Right lobe of liver (tissue), 6 donors: ENCODE measurements around the gene TMEM200B. TPM values are rescaled to one million over a fixed set of nuclear protein-coding genes. Genes with fewer than 3 reads are reported as not detected.
A peak's percentile ranks its signal among the peaks of the same experiment; 100 is the strongest.
"Not testable (repeated sequence)": the region's sequence is repeated elsewhere in the genome, so short reads cannot be mapped to it uniquely, and the experiment has no call there.

Experiments used
- ATAC-seq, 4 donors: fragments of 200-7000 bp; cut with Tn5 transposase; one replicate each; pipeline ENCODE4 v1.9.1; 2020; ENCODE audit warnings: mild to moderate bottlenecking in 4 of 4, moderate library complexity in 4 of 4
- DNase-seq, 3 donors: peaks; one replicate each; pipeline ENCODE4 v3.0.0-alpha.2; 2020
- H3K27ac ChIP-seq, 3 donors: fragments of 200-600 bp; one replicate each; pipeline ENCODE4 v1.8.0; 2022
- H3K27me3 ChIP-seq, 2 donors: fragments of 200-600 bp; one replicate each; pipeline ENCODE4 v1.8.0; 2022
- H3K36me3 ChIP-seq, 4 donors: fragments of 200-600 bp; sonication (generic) in 1 of 4; one replicate each; pipeline versions ENCODE4 v1.5.1 to v1.8.0; 2017 to 2022; ENCODE audit warnings: control low read depth in 1 of 4
- H3K4me1 ChIP-seq, 4 donors: fragments of 200-600 bp; sonication (generic) in 1 of 4; one replicate each; pipeline versions ENCODE4 v1.5.1 to v1.8.0; 2017 to 2022; ENCODE audit warnings: control low read depth in 1 of 4
- H3K4me3 ChIP-seq, 3 donors: fragments of 200-600 bp; one replicate each; pipeline ENCODE4 v1.8.0; 2022
- H3K9me3 ChIP-seq, 4 donors: fragments of 200-600 bp; sonication (generic) in 1 of 4; one replicate each; pipeline versions ENCODE4 v1.5.1 to v1.8.0; 2017 to 2022; ENCODE audit warnings: control low read depth in 1 of 4
- CTCF ChIP-seq, 4 donors: fragments of 200-600 bp in 3 of 4; fragments of 450-650 bp in 1 of 4; IDR thresholded peaks; one replicate each; pipeline versions ENCODE4 v1.5.1 to v1.8.0; 2016 to 2022; ENCODE audit warnings: antibody characterized with exemption in 4 of 4, mild to moderate bottlenecking in 2 of 4
- POLR2A ChIP-seq: fragments of 450-650 bp; IDR thresholded peaks from one replicate; pipeline ENCODE4 v1.6.1; 2017; ENCODE audit warnings: antibody characterized with exemption, mild to moderate bottlenecking
- WGBS: methylation state at CpG from one replicate; pipeline ENCODE4 v1.1.6; 2018; ENCODE audit warnings: low coverage, low lambda C conversion rate; ENCODE audit not compliant: insufficient coverage; ENCODE audit errors: missing lambda C conversion rate; 5-methylcytosine and 5-hydroxymethylcytosine counted together
- intact Hi-C, 2 donors: fragments of 100-400 bp; cut with DNase I; formaldehyde crosslinking; loops; one replicate each; pipeline versions ENCODE4 v1.11.2 to v1.14.1; 2022
- small RNA-seq, 2 experiments: library from RNA; depleted of rRNA; stranded (forward); fragments of <200 nt; gene quantifications; one replicate each; pipeline ENCODE3, GENCODE V24; 2016
- total RNA-seq, 6 experiments: library from RNA; depleted of rRNA in 2 of 6; stranded (reverse); fragments of >200 nt in 2 of 6; fragmentation: NEBNext Ultra II Directional in 3 of 6; extraction: Animal tissue kit (Norgen Biotek cat#: 25700) in 3 of 6; gene quantifications; one replicate each; pipeline versions ENCODE4 v1.1.0 to v1.2.4, GENCODE V29; 2016 to 2023
- donor health status: DM: no; HTN: yes; CAD: no.
- donor health status: DM: no; HTN: no; CAD: no.
- donor health status: DM: no; HTN: no; CAD: no.
- donor health status: DM: no; HTN: yes; CAD: no.
- donor health status: DM: no; HTN: yes; CAD: no.

The TMEM200B gene
- total RNA-seq, 6 experiments from 2014 or later = 0.83 to 4.5 (median 1.4) TPM

GRCh38 chr1:29082519-29082918 is 41.2 kb downstream of the TMEM200B start:
- intact Hi-C loops = no loop called here
- Histone ChIP-seq H3K4me3 (no peak overlapping the region), H3K9me3 (no peaks in the 10 kb centered on the region), H3K27me3 (no peaks in the 10 kb centered on the region), H3K36me3 (no peaks in the 10 kb centered on the region), H3K27ac (peak overlapping the region in 1 of 3 donors; percentile 33), H3K4me1 (peaks cover 0 to 14% (median 4%) of the 10 kb centered on the region in 4 donors)
- 25% methylated on average over 3 of the region's 3 CpGs for WGBS
- peak; percentile 87 to 92 (median 90) for ATAC-seq
- TF ChIP-seq CTCF (IDR thresholded peaks at IDR 0.05) = no peak
- no peak for DNase-seq

- ATAC-seq = no peak
- H3K27ac ChIP-seq = no peak overlapping the region
- no peaks in the 10 kb centered on the region for H3K27me3 ChIP-seq
- H3K9me3 ChIP-seq = no peaks in the 10 kb centered on the region
- no peak for TF ChIP-seq CTCF (IDR thresholded peaks at IDR 0.05)
- no peak for TF ChIP-seq POLR2A
- no peak for DNase-seq
- 83% methylated on average over 3 of the region's 3 CpGs for WGBS
- no peaks in the 10 kb centered on the region for H3K36me3 ChIP-seq
- intact Hi-C loops = no loop called here
- peaks cover 0 to 14% (median 4%) of the 10 kb centered on the region in 4 donors for H3K4me1 ChIP-seq
- H3K4me3 ChIP-seq = no peak overlapping the region
Measured at GRCh38 chr1:29081201-29081600, 42.5 kb downstream of the TMEM200B start.

GRCh38 chr1:29079916-29080629 is 43.6 kb downstream of the TMEM200B start:
- H3K4me1 ChIP-seq = peaks cover 0 to 14% (median 4%) of the 10 kb centered on the region in 4 donors
- 54% methylated on average over 12 of the region's 16 CpGs for WGBS

GRCh38 chr1:29077155-29077554 is 46.5 kb downstream of the TMEM200B start:
- Histone ChIP-seq H3K4me1 (peaks cover 0 to 1% (median 0%) of the 10 kb centered on the region in 4 donors), H3K36me3 (no peaks in the 10 kb centered on the region), H3K4me3 (no peak overlapping the region), H3K9me3 (no peaks in the 10 kb centered on the region), H3K27me3 (no peaks in the 10 kb centered on the region), H3K27ac (no peak overlapping the region)
- DNase-seq (no peak), ATAC-seq (no peak)
- 91% methylated on average over 2 of the region's 2 CpGs for WGBS
- TF ChIP-seq CTCF (IDR thresholded peaks at IDR 0.05) = no peak
- TF ChIP-seq POLR2A = no peak
- intact Hi-C loops = no loop called here

More at GRCh38 chr1:29079916-29080629, 43.6 kb downstream of the TMEM200B start:
- H3K9me3 ChIP-seq, DNase-seq, intact Hi-C loops, H3K27ac ChIP-seq, H3K4me3 ChIP-seq, H3K36me3 ChIP-seq, H3K27me3 ChIP-seq: not testable (repeated sequence)
- peak in 2 of 4 donors; percentile 7 to 9 for ATAC-seq

Small RNAs within 50 kb of the gene (small RNA-seq; reads per million reads assigned to genes)
- 0 reads per million in 2 experiments for gene RF02271

Other genes starting within 250 kb of the TMEM200B start
- 10 to 100 TPM; 35.3 to 58.7 (median 49.2) TPM for gene EPB41, start 209.3 kb downstream of the TMEM200B start, total RNA-seq
- 10 to 100 TPM; 25.6 to 42.1 (median 33.0) TPM for gene SRSF4, start 58.0 kb upstream of the TMEM200B start, total RNA-seq
- gene MECR, start 107.0 kb upstream of the TMEM200B start, total RNA-seq = 10 to 100 TPM; 13.1 to 22.1 (median 15.7) TPM
- gene PTPRU, start 112.6 kb upstream of the TMEM200B start, total RNA-seq = 10 to 100 TPM in 4 of 6 experiments, 1 to 10 TPM in 2; 4.8 to 22.3 (median 14.5) TPM